HG02678 (cell line): ENCODE measurements around the gene TAS2R38.

Source experiments
- ATAC-seq: cut with Tn5 transposase; IDR thresholded peaks from one replicate; pipeline ENCODE4 v1.9.1; 2021; ENCODE audit warnings: mild to moderate bottlenecking, moderate library complexity; ENCODE audit not compliant: unreplicated experiment

The TAS2R38 gene

GRCh38 chr7:141976524-141977245 is 3.1 kb upstream of the TAS2R38 start:
- no peak for ATAC-seq

DNA sequence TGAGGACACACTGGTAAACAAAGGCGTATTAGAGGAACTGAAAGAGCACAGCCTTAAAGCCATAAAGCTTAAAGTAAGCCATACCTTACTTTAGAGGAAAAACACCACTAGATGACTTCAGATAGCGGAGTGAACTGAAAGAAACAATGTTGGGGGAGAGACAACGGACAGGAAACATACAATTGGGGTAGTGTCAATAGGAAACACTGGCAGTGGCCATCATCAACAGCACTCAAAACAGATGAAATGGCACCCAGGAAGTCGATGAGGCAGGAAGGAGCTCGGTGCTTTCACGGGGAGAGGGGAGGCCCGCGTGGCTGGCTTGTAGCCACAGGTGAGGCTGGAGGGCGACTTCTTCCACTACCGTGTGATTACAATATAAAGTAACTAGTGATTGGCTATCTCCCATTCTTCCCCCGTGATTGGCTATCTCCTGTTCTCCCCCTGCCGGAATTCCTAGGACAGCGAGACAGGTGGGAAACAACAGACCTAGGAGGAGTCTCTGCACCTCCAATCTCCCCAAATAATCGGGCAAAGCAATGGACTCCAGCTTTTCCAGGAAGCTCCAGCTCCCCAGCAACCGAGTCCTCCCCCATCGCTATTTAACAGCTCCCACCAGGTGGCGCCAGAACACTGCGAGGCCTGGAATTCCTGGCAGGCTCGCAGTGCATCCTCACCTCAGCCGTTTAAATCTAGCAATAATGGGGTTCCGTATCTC is 2.4 kb upstream of the TAS2R38 start:
- peak; percentile 74 for ATAC-seq

- ATAC-seq, result no peak
Measured at GRCh38 chr7:141974831-141975230, 1.3 kb upstream of the TAS2R38 start.

DNA sequence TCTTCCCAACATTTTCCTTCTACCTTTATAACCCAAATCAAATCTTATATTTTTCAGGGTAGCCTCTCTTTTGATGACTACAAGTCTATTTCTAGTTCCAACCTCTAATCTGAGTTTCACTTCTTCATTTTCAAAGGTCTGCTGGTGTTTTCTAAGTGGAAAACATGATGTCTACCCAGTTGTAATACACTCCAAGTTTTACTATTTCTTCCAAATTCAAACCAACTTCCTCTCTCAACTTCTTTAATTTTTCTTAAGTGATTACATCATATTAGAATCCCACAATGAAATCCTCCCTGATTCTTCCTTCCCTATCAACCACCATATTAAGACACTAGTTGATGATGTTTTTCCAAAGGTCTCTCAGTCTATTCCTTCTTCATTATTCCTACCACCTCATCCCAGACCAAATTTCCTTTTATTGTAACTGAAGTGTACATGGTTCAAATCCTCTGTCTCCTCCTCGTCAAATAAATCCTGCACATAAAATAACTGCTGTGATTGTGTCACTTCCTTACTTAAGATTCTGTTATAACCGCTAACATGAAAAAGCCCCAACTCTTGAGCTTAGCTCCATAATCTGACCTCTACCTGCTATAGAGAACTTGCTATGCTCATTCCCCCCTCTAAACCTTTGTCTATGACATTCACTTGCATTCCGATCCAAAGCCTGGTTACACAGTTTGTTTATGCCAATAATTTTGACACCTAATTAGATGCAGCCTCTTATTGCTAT is 12.7 kb downstream of the TAS2R38 start:
- ATAC-seq, result peak; percentile 74

DNA sequence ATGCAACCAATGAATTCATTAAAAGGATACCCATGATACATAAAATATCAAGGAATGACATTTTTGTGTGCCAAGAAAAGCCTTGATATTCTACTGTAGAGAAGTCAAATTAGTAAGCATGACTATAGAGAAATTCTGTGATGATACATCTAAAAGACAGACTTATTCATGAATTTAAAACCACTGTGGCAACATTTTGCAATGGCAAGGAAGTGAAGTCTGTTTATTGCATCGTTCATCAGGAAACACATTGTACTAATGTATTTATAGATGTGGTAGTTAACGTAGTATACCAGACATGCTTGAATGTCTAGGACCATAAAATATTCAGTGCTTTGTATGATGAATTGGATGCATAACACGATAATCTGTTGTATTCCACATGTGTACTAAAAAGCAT is 17.5 kb downstream of the TAS2R38 start:
- ATAC-seq, result no peak

DNA sequence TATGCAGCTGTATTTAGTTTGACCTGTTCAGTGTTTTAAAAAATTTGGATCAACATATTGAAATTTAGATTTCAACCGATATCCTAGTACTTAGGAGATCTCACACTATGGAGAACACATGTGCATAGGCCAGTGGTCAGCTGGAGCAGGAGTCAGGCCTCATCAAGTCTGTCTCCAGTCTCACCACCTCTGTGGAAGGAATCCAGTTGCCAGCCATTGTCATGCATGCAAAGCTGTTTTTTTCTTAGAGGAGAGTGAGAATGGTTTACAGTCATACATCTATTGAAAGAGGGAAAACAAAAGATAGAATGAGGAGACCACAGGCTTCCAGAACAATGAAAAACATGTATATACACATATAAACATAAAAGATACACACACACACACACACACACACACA is 19.2 kb downstream of the TAS2R38 start:
- ATAC-seq, result no peak

- no peak for ATAC-seq
Measured at GRCh38 chr7:141952461-141952860, 21.1 kb downstream of the TAS2R38 start.

DNA sequence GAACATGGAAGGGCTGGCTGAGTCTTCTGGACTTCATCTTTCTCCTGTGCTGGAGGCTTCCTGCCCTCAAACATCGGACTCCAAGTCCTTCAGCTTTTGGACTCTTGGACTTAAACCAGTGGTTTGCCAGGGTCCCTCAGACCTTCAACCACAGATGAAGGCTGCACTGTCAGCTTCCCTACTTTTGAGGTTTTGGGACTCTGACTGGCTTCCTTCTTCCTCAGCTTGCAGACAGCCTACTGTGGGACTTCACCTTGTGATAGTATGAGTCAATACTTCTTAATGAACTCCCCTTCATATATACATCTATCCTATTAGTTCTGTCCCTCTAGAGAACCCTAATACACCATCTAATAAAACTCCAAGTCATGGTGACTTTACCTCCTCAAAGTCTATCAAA is 22.8 kb downstream of the TAS2R38 start:
- no peak for ATAC-seq

GRCh38 chr7:141949911-141950310 is 23.7 kb downstream of the TAS2R38 start:
- no peak for ATAC-seq

- no peak for ATAC-seq
Measured at GRCh38 chr7:141949451-141949850, 24.1 kb downstream of the TAS2R38 start.

- ATAC-seq, result no peak
Measured at GRCh38 chr7:141949021-141949420, 24.6 kb downstream of the TAS2R38 start.

GRCh38 chr7:141946796-141947195 is 26.8 kb downstream of the TAS2R38 start, which contains the start of gene CLEC5A:
TSS of gene CLEC5A (minus strand) at chr7:141946974. CDS start at chr7:141946292, 682 bp downstream.
- no peak for ATAC-seq

- no peak for ATAC-seq
Measured at GRCh38 chr7:141945356-141945755, 28.2 kb downstream of the TAS2R38 start.

GRCh38 chr7:141944811-141945210 is 28.8 kb downstream of the TAS2R38 start:
- ATAC-seq, result no peak

DNA sequence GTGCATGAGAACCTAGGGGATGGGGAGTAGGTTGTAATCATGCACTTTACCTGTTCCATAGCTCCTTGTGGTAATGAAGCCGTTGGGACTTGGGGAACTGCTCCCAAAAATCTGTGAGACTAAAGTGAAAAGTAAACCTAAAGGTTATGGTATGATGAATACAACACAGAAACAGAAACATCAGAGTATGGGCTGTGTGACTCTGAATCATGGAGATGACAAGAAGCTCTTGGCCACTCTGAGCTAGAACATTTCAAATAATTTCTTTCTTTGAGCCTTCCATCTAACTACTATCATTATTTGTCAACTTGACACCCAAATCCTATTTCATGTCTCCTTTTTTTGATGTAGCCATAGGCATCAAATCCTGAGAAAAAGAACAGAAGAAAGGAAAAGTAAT is 29.7 kb downstream of the TAS2R38 start:
- ATAC-seq, result no peak

- no peak for ATAC-seq
Measured at GRCh38 chr7:141941075-141941474, 32.5 kb downstream of the TAS2R38 start.

DNA sequence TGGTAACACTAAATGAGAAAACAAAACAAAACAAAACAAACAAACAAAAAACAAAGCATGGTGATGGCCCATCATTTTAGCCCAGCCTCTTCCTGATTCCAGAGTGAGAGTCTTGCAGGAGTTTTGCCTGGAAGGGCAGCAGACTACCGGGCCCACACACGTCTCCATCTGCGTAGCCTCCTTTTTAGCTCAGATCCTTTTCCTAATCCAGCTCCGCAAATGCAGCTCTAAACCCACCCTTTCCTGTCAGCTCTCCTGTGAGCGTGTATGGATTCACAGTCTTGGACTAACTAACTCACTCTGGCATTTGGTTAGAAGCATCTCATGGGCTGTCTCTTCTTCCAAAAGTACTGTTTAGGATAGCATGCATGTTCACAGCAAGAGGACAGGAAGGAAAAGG is 43.4 kb downstream of the TAS2R38 start:
- ATAC-seq, result no peak

DNA sequence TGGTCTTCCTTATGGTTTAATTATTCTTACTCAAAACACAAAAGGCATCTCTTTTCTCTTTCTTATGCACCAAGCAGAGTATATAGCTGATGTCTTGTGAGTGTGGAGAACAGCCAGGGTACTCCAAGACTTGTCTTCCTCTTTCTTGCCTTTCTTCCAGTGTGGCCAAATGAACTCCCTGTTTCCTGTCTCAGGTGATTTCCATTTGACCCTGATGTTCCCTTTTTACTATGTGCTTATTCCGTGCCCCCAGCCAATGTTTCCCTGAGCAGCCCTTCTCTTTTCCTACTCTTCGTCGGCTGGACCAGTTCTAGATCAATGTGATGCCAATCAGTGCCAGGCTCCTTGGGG is 44.8 kb downstream of the TAS2R38 start:
- no peak for ATAC-seq

DNA sequence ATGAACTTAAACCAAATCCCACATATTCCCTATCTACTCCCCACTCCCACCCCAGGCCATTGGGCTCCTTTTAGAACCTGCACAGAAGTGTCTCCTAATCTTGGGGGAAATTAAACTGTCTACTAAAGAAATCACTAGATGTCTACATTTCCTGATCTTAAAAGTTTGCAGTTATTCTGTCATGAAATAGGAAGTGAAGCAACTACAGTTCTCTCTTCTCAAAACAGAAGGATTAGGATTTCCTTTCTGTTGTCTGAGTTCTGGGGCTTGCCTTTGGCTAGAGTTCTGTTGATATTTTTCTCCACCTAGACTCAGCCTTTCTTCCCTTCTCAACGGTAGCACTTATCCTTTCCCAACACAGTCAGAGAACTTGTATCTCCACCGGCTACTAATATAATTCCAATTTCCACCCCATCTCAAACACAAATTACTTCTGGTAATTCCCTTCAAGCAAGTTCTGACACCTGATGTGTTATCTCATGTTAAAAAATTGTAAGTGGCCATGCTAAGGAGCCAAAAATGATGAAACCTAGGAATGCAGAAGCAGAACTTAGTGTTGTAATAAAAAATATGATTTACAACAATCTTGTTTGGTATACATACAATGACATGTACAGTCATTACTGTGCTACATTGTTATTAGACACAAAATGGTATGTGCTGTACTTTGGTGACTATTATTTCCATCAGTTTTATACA is 45.3 kb downstream of the TAS2R38 start:
- ATAC-seq, result no peak
